Endothelial cell of umbilical vein (primary cell): Measurements from ENCODE around the gene SPAG17. TPM values are rescaled to one million over a fixed set of nuclear protein-coding genes. Genes with fewer than 3 reads are reported as not detected.

Experiments
- BruUV-seq: library from RNA; stranded (reverse); fragments of 400-500 nt; replicated peaks from 2 replicates; lab custom pipeline; 2021; lab: Mats Ljungman, UMichigan
- CTCF ChIA-PET: fragments of 300-600, 350-600 bp; sonication (Branson Sonifier 250); formaldehyde crosslinking; loops from one replicate; lab custom pipeline; 2021; ENCODE audit warnings: antibody characterized with exemption, inconsistent platforms; lab: Charles Lee
- POLR2A ChIA-PET: fragments of 300-600, 350-600 bp; sonication (Branson Sonifier 250); formaldehyde crosslinking; loops from one replicate; lab custom pipeline; 2021; ENCODE audit warnings: antibody characterized with exemption, inconsistent platforms; lab: Charles Lee
- DNase-seq: peaks from one replicate; pipeline ENCODE4 v3.0.0-alpha.2; 2011; ENCODE audit warnings: low read depth, low spot score
- FAIRE-seq: peaks from 2 replicates; lab custom pipeline; 2011; peaks lifted over from hg19 to GRCh38; lab: Jason Lieb, UNC
- H2AFZ ChIP-seq: 2 replicates; pipeline ENCODE4 v1.6.0; 2012; ENCODE audit warnings: low read depth, low read length, control low read depth, inconsistent platforms
- H3K27ac ChIP-seq: 2 replicates; pipeline ENCODE4 v1.5.1; 2011; ENCODE audit warnings: low read depth, mild to moderate bottlenecking, control low read depth, low read length, moderate library complexity; ENCODE audit not compliant: insufficient read depth
- H3K27me3 ChIP-seq, 2 experiments: 2 replicates each; pipeline versions ENCODE4 v1.6.0 to v1.6.1; 2011; ENCODE audit warnings: low read length in 2 of 2, mixed read lengths in 1 of 2; ENCODE audit not compliant: control insufficient read depth in 2 of 2, insufficient read depth in 2 of 2
- H3K36me3 ChIP-seq, 2 experiments: 2 replicates in 1 of 2; 3 replicates in 1 of 2; pipeline ENCODE4 v1.5.1; 2011; ENCODE audit warnings: low read length in 2 of 2, mild to moderate bottlenecking in 1 of 2, moderate library complexity in 1 of 2; ENCODE audit not compliant: control insufficient read depth in 2 of 2, insufficient read depth in 2 of 2; ENCODE audit errors: extremely low read depth in 1 of 2
- H3K4me1 ChIP-seq: 3 replicates; pipeline ENCODE4 v1.5.1; 2011; ENCODE audit warnings: mild to moderate bottlenecking, low read length; ENCODE audit not compliant: control insufficient read depth, insufficient read depth; ENCODE audit errors: extremely low read depth
- H3K4me2 ChIP-seq: 2 replicates; pipeline ENCODE4 v1.6.1; 2011; ENCODE audit warnings: low read length, control low read depth, mixed read lengths; ENCODE audit not compliant: insufficient read depth
- H3K4me3 ChIP-seq, 3 experiments: fragments of 200-600 bp in 1 of 3; sonication (generic), shearing (Covaris generic) in 1 of 3; replicated peaks in 1 of 3; 2 replicates each; pipeline ENCODE4 v1.5.1; 2011 to 2016; ENCODE audit warnings: control low read depth in 3 of 3, low read length in 3 of 3, mild to moderate bottlenecking in 2 of 3, inconsistent platforms in 1 of 3, low read depth in 1 of 3, moderate library complexity in 1 of 3; ENCODE audit not compliant: insufficient read depth in 1 of 3
- H3K79me2 ChIP-seq: 2 replicates; pipeline ENCODE4 v1.6.0; 2012; ENCODE audit warnings: low read length, inconsistent platforms; ENCODE audit not compliant: control insufficient read depth, insufficient read depth
- H3K9ac ChIP-seq: replicated peaks from 2 replicates; pipeline ENCODE3; 2011; ENCODE audit warnings: low read length, control low read depth; ENCODE audit not compliant: insufficient read depth; ENCODE audit errors: extremely low read depth
- H3K9me1 ChIP-seq: replicated peaks from 3 replicates; pipeline ENCODE4 v1.6.0; 2011; ENCODE audit warnings: mild to moderate bottlenecking, low read length; ENCODE audit not compliant: control insufficient read depth, insufficient read depth; ENCODE audit errors: extremely low read depth
- H3K9me3 ChIP-seq: replicated peaks from 2 replicates; pipeline ENCODE4 v1.5.1; 2012; ENCODE audit warnings: low read length, inconsistent platforms; ENCODE audit not compliant: control insufficient read depth, insufficient read depth
- H4K20me1 ChIP-seq: replicated peaks from 2 replicates; pipeline ENCODE3; 2011; ENCODE audit warnings: mild to moderate bottlenecking, low read length; ENCODE audit not compliant: control insufficient read depth, insufficient read depth; ENCODE audit errors: extremely low read depth
- EZH2 ChIP-seq: IDR thresholded peaks from 2 replicates; pipeline ENCODE4 v1.6.1; 2012; ENCODE audit warnings: borderline replicate concordance, low read depth, mild to moderate bottlenecking, moderate library complexity, low read length, inconsistent platforms; ENCODE audit not compliant: severe bottlenecking
- FOS ChIP-seq: IDR thresholded peaks from 2 replicates; pipeline ENCODE4 v1.6.1; 2011; ENCODE audit warnings: mild to moderate bottlenecking, low read length, moderate library complexity, borderline replicate concordance; ENCODE audit not compliant: insufficient read depth
- GATA2 ChIP-seq: IDR thresholded peaks from 2 replicates; pipeline ENCODE4 v1.7.0; 2011; ENCODE audit warnings: low read depth, mild to moderate bottlenecking, moderate library complexity, mixed read lengths, low read length; ENCODE audit not compliant: insufficient read length, insufficient read depth
- JUN ChIP-seq: IDR thresholded peaks from 2 replicates; pipeline ENCODE4 v1.6.1; 2011; ENCODE audit warnings: borderline replicate concordance, low read depth; ENCODE audit not compliant: insufficient read length, insufficient read depth
- MYC ChIP-seq: IDR thresholded peaks from one replicate; pipeline ENCODE4 v1.6.1; 2011; ENCODE audit warnings: mild to moderate bottlenecking, low read depth, low read length
- POLR2A ChIP-seq: IDR thresholded peaks from 2 replicates; pipeline ENCODE4 v1.6.1; 2012; ENCODE audit warnings: low read depth, mild to moderate bottlenecking, control low read depth, low read length
- POLR2AphosphoS5 ChIP-seq: IDR thresholded peaks from 2 replicates; pipeline ENCODE4 v1.6.1; 2012; ENCODE audit warnings: low read depth, mild to moderate bottlenecking, control low read depth, low read length, moderate library complexity; ENCODE audit not compliant: insufficient read depth
- dilution Hi-C: fragments of 300-500 bp; cut with MboI; formaldehyde crosslinking; loops from one replicate; pipeline ENCODE4 v1.15.0; 2019; ENCODE audit warnings: low sequenced_read_pairs; ENCODE audit not compliant: extremely low pct_ligation_motif_present
- intact Hi-C: fragments of 100-400 bp; cut with micrococcal nuclease; formaldehyde crosslinking; loops from one replicate; pipeline ENCODE4 v1.10.0; 2022
- polyA plus RNA-seq, 4 experiments: library from polyadenylated mRNA; depleted of rRNA in 3 of 4; stranded (reverse) in 3 of 4; unstranded in 1 of 4; fragments of >200 nt; gene quantifications; 2 replicates each; pipeline versions ENCODE4 v1.2.1 to v1.2.3, GENCODE V29; 2011 to 2012; ENCODE audit warnings: missing spikeins in 1 of 4
- total RNA-seq: library from RNA; stranded (reverse); gene quantifications from 2 replicates; pipeline ENCODE4 v1.2.3, GENCODE V29; 2021
- TF ChIP-seq, protein P1 (sequence below): IDR thresholded peaks from 2 replicates; pipeline ENCODE4 v1.6.1; 2011; ENCODE audit not compliant: insufficient read depth, insufficient read length
- TF ChIP-seq, protein P2 (sequence below), 2 donors: IDR thresholded peaks; 1 replicate in 1 of 2; 2 replicates in 1 of 2; pipeline ENCODE4 v1.5.1; 2011; ENCODE audit warnings: low read length in 2 of 2, mild to moderate bottlenecking in 2 of 2, moderate library complexity in 2 of 2, control low read depth in 1 of 2, inconsistent platforms in 1 of 2, low read depth in 1 of 2; ENCODE audit not compliant: insufficient read depth in 1 of 2; ENCODE audit errors: extremely low read depth in 1 of 2

SPAG17 gene
- total and polyA plus RNA-seq, 2 donors (not counting 3 experiments of a cell fraction or from before 2014, with no cell fraction given) = not detected

DNA sequence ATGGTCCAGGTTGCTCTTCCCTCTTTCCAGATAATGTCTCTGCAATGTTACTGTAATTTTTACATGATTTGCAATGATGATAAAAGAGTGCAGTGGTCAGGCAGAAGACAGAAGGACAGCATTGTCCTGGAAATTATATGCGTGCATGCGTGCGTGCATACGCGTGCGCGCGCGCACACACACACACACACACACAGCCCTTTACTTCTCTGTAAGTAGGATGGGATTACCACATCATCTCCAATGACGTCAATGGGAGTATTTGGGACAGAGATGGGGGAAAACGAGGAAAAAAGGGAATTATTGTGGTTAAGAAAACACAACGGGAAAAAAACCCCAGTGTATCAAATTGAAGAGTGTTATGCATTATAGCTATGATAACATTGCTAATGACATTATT lies 99.7 kb downstream of the SPAG17 start:
- H3K9me3 ChIP-seq = no peaks in the 10 kb centered on the region
- no TSS peak for BruUV-seq
- intact Hi-C loops = no loop called here
- H3K4me3 ChIP-seq = no peak overlapping the region
- H3K27ac ChIP-seq = no peak overlapping the region
- no peaks in the 10 kb centered on the region for H3K27me3 ChIP-seq
- no peaks in the 10 kb centered on the region for H4K20me1 ChIP-seq
- no peaks in the 10 kb centered on the region for H3K36me3 ChIP-seq
- ChIA-PET CTCF (no interaction called here), POLR2A (no interaction called here)
- no peak overlapping the region for H3K9ac ChIP-seq
- no peaks in the 10 kb centered on the region for H3K4me1 ChIP-seq
- DNase-seq = no peak
- no peaks in the 10 kb centered on the region for H3K9me1 ChIP-seq
- no peak overlapping the region for H3K4me2 ChIP-seq
- H3K79me2 ChIP-seq = no peaks in the 10 kb centered on the region
- dilution Hi-C loops = no loop called here
- no peak for FAIRE-seq
- H2AFZ ChIP-seq = no peak overlapping the region
- TF ChIP-seq, protein P1, sequence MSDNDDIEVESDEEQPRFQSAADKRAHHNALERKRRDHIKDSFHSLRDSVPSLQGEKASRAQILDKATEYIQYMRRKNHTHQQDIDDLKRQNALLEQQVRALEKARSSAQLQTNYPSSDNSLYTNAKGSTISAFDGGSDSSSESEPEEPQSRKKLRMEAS = no peak
- TF ChIP-seq FOS (no peak), EZH2 (no peak)

GRCh38 chr1:118084400-118084799 lies 100.6 kb downstream of the SPAG17 start:
- no peak for FAIRE-seq
- Histone ChIP-seq H3K36me3 (no peaks in the 10 kb centered on the region), H3K79me2 (no peaks in the 10 kb centered on the region), H3K9me1 (no peaks in the 10 kb centered on the region), H2AFZ (no peak overlapping the region), H3K27ac (no peak overlapping the region), H3K4me3 (no peak overlapping the region), H3K9ac (no peak overlapping the region), H3K27me3 (no peaks in the 10 kb centered on the region), H3K4me2 (no peak overlapping the region), H4K20me1 (no peaks in the 10 kb centered on the region), H3K4me1 (no peaks in the 10 kb centered on the region), H3K9me3 (no peaks in the 10 kb centered on the region)
- dilution Hi-C loops = no loop called here
- DNase-seq = no peak
- no TSS peak for BruUV-seq
- intact Hi-C loops = no loop called here
- ChIA-PET POLR2A (no interaction called here), CTCF (no interaction called here)
- TF ChIP-seq POLR2AphosphoS5 (no peak), GATA2 (no peak), FOS (no peak), MYC (no peak), EZH2 (no peak), POLR2A (no peak), JUN (no peak)
- TF ChIP-seq, protein P2, sequence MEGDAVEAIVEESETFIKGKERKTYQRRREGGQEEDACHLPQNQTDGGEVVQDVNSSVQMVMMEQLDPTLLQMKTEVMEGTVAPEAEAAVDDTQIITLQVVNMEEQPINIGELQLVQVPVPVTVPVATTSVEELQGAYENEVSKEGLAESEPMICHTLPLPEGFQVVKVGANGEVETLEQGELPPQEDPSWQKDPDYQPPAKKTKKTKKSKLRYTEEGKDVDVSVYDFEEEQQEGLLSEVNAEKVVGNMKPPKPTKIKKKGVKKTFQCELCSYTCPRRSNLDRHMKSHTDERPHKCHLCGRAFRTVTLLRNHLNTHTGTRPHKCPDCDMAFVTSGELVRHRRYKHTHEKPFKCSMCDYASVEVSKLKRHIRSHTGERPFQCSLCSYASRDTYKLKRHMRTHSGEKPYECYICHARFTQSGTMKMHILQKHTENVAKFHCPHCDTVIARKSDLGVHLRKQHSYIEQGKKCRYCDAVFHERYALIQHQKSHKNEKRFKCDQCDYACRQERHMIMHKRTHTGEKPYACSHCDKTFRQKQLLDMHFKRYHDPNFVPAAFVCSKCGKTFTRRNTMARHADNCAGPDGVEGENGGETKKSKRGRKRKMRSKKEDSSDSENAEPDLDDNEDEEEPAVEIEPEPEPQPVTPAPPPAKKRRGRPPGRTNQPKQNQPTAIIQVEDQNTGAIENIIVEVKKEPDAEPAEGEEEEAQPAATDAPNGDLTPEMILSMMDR (IDR thresholded peaks at IDR 0.05; ENCODE audit: extremely low read depth in 1 of 2, insufficient read depth in 1 of 2, low read depth in 1 of 2, low read length in 2 of 2) = no peak
- TF ChIP-seq, protein P1 = no peak
